HG02884 (cell line): ENCODE data around the gene CNTNAP2.

Experiments used
- ATAC-seq: cut with Tn5 transposase; IDR thresholded peaks from one replicate; pipeline ENCODE4 v1.9.1; 2021; ENCODE audit warnings: mild to moderate bottlenecking, moderate library complexity; ENCODE audit not compliant: unreplicated experiment

The CNTNAP2 gene

DNA sequence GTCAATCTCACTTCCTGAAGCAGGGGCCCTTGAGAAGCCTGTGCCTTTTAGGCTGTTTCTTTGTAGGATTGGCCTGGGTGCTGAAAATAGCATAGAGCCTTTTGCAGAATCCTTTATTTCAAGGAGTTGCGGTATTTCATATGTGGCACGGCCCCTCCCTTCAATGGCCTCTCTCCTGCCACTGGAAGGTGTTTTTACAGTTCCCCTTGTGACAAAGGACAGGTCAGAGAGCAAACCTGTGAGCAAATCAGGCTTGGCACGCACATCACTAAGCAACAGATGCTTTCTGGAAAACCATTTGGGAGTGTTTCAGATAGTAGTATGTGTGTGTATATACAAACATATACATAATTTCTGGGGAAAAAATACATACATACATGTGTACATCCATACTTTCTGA is 2085.4 kb downstream of the CNTNAP2 start:
- ATAC-seq: no peak

DNA sequence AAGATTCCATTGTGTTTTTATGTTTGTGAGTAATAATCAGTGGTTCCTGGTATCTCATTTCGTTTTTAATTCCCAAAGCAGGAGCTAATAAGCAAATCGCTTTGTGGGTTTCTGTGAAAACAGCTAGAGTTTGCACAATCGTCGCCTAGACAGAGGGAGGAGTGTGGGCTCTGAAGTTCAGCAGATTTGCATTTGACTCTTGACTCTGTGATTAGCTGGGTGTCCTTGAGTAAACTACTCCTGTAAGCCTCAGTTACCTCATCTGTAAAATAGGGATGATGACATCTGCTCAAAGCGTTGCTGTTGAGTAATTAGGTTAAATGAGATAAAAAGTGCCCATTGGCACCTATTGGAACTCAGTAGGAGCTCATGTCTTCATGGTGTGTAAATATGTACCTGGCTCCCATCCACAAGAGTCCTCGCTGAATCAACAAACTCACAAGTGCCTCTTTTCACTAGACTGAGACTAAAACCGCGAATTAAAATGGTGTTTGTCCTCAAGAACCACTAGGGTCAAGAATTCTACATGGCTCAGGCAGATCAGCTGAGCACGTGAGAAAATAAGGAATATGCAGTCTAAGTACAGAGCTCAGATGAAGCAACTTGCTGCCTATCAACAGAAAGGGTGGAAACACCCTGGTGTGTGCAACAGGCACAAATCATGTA is 2088.2 kb downstream of the CNTNAP2 start:
- no peak for ATAC-seq

DNA sequence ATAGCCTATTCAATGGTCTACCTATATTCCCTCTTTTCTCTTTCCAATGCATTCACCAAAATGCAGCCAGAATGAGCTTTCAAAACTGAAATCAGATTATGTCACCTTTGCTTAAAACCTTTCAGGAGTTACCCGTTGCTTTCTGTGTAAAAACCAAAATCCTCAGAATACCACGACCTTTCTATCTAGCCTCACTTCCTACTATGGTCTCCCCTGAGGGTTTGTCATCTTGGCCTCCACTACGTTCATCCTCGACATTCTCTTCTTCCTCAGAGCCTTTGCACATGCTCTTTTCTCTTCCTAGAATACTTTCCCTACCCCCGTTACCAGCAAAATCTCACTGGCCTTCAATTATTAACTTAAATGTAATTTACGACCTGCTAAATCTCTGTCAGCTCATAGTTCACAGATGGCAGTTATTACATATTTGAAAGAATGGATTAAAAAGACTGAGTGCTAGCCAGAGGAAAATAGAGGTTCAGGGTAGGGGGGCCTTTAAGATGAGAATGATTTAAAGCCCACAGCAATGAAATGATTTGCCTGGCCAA is 2093.1 kb downstream of the CNTNAP2 start:
- ATAC-seq: no peak

DNA sequence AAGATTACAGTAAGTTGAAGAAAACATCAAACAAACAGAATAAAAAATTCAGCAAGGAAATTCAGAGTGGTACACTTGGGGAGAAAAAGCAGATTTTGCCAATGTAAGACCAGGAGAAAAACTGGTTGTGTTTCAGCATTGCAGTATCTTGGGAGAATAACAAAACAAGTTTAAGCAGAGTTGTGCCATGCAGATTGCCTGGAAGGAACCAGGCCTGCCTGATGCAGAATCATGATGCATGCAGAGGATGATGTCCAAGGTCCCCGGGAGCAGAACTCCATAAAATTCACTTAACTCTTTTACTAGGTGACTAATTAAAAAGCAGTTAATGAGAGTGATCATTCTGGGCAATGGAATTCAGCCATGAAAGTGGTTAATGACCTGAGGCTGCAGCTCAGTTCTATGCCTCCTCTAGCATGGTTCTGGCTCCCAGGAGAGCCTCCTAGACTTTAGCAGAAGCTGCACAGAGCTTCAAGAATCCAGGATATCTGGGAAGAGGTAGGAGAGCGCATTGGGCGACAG is 2094.3 kb downstream of the CNTNAP2 start:
- no peak for ATAC-seq

DNA sequence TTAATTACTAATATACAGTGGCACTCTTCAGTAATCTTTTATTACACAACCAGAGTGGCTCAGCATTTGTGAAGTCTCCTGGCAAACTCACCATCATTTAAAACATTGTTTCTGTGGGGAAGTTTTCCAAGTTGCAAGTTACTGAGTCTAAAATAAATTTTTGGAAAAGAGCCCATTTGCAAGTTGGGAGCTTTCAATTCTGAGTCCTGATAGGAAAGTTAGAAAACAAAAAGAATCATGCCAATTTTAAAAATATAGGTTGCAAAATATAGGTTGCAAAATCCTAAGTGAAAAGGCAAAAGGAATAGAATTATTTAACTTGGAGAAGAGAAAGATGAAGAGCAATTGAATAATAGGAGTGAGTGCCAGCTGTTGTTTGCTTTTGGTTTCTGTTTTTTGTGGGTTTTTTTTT is 2095.1 kb downstream of the CNTNAP2 start:
- ATAC-seq: no peak

DNA sequence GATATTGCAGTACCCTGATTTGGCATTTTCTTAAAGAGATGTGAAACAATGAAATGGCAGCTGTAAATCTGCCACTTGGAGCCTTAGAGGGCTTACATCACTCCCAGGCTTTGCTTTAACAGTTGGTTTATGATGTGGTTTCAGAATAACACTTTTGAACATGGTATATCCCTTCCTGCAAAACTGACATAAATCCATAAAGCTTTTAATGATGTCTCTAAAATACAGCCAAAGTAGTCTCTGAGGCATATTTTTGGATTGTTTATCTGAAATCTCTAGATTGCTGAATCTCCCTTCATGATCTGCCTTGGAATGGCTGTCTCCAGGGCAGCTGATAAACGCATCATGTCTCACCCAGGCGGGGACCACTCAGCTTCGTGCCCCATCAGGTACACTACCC is 2096.1 kb downstream of the CNTNAP2 start:
- no peak for ATAC-seq

DNA sequence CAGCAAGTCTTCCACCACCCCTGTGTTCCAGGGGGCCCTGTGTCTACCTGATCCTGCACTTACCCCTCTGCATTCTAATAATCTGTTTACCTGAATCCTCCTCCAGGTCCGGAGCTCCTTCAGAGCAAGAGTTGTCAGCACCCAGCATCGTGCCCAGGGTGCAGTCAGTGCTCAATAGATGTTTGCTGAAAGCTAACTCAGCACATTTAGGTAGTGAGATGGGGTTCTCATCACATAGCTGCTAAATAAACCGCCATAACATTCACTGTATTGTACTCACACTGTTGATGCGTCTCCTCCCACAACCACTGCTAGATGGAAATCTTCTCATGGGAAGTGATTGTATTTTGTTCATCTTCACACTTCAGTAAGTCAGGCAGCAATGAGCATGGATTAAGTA is 2097.5 kb downstream of the CNTNAP2 start:
- ATAC-seq: no peak

DNA sequence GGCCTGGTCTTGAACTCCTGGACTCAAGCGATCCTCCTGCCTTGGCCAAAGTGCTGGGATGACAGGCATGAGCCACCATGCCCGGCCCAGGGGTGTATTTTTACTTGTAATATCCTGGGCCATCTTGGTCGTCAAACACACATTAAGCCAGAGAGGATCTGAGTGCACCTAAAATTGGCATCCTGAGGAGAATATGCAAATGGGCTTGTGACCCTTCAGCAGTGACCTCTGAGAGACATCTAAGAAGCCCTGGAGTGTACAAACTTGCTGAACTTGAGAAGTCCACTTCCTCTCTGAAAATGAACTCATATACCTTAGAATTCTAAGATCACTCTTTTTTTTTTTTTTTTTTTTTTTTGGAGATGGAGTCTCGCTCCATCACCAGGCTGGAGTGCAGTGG is 2102.0 kb downstream of the CNTNAP2 start:
- no peak for ATAC-seq

DNA sequence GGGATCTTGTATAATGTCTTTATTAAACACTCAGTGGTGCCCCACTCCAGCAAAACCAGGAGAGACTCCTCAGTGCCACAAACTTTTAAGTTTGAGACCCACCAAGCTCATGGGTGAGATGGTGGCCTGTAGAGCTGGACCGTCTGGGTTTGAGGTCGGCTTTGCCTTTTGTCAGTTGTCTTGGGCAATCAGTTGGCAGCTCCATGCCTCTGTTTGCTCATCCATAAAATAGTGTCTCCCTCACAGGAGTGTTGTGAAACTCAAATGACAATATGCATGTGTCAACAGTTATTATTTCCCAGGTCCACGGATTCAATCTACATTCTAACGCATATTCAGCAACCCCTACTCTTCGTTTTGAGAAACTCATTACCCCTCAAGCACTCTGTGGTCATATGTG is 2106.1 kb downstream of the CNTNAP2 start:
- no peak for ATAC-seq

DNA sequence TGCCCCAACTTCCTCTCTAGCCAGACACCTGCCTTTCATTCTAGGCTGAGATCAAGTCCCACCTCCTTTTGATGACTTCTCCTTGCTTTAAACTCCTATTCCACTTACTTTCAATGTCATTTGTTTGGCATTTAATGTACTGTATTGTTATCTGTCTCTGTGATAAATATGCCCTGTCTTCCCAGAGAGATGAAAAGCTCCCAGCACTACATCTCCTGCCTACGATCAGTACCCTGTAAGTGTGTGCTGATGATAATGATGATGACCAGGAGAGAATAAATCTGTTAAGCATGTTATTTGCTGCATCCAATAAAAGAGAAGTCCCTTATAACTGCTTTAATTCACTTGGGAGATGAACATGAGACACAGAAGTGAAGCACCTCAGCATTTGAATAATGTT is 2106.6 kb downstream of the CNTNAP2 start:
- no peak for ATAC-seq

DNA sequence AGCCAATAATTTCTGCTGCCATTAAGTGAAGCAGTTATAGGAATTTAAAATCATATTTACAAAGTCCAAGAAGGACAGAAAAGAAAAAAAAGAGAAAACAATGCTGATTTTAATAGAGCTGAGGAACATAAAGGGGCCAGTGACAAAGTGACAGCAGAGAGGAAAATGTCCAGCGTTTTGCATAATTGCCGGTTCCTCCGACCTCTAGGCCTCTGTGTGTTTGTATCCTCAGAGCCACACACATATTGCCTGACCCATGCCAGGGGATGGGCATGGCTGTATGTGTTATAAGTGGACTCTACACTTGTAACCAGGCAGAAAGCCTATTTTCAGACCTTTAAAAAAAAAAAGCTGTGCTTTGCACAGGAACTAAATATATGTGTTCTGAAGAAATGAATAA is 2107.1 kb downstream of the CNTNAP2 start:
- no peak for ATAC-seq

DNA sequence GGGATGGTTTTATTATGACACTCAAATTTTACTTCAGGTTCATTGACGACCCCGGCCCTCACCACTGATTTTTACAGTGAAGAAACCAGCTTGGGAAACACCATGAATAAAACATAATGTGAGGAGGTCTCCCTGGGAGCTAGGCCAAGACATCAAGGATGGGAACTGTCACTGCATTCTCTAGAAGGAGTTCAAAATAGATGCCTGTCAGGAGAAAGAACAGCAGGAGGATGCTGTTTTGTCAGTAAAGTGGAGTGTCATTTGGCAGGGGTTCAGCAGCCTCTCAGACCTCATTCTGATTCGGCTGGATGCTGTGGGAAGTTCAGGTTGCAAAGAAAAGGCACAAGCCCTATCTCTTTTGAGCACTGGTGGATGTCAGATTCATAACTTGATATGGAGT is 2113.7 kb downstream of the CNTNAP2 start:
- ATAC-seq: no peak

DNA sequence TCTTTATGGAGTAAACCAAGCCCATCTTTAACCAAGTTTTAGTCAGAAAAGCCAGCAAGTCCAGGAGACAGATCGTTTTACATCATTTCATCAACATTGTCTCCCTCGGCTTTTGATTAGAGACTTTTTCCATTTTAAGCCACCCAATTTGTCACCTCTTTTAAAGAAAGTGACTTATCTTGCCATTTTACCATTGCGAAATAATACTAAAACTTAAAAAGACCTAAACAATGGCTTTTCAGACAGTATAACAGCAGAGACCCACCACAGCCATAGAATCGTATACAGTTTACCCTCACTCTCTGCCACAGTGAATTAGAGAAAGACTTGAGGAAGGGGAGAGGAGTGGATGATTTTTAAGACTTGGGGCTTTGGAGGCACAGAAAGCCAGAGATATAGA is 2114.3 kb downstream of the CNTNAP2 start:
- ATAC-seq: no peak

DNA sequence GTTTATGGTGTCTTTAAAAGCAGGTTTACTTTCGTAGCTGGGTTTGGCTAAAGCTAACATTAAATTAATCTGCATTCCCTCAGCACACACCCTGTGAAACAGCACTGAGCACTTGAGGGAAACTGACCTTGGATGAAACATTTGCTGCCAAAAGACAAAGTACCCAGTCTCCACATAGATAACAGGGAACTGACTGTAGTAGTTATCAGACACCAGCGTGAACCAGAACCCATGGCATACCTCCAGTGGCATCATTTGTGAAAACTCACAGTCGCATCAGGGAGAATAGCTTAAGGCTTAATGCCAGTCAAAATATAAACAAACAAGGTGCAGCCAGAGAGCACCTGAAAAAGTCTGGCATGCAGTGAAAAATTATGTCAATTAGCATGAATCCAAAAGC is 2116.2 kb downstream of the CNTNAP2 start:
- ATAC-seq: no peak

DNA sequence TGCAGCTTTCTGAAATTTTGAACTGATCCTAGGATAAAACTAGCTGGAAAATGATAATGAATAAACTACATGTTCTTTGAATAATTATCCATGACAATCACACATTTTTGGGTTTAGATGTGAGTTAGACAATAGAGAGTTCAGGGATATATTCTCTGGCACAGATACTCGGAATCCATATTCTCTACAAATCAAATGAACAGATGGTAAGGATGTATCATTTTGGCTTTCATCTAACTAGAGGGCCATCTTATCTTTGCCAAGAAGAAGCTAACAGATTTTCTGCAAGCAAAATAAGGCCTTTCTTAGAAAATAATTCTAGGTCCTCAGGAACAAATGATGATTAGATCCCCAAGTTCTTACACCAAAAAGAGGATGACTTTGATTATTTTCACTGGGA is 2118.1 kb downstream of the CNTNAP2 start:
- no peak for ATAC-seq

DNA sequence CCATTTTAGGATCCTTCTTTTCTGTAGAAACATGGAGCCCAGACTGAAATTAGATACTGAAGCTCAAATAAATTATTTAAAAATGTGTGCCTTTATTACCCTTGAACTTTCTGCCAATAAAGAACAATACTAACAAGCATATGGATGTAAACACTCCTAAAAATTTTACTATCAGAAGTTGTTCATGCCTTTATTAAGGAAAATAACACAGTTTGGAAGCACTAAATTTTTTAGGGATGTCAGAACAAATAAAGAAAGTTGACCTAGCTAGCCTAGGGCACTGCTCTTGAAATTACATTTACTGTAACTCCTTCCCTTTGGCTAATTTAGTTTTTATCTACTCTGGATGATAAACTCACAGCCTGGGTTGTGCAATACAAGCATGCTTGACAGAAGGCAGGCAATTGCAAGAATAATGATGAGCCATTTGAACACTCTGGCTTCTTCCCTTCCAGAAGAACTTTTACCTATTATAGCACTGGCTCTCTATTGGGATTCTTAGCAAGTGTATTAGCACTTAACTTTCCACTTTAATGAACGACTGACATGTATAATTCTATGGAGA is 2122.2 kb downstream of the CNTNAP2 start:
- no peak for ATAC-seq

DNA sequence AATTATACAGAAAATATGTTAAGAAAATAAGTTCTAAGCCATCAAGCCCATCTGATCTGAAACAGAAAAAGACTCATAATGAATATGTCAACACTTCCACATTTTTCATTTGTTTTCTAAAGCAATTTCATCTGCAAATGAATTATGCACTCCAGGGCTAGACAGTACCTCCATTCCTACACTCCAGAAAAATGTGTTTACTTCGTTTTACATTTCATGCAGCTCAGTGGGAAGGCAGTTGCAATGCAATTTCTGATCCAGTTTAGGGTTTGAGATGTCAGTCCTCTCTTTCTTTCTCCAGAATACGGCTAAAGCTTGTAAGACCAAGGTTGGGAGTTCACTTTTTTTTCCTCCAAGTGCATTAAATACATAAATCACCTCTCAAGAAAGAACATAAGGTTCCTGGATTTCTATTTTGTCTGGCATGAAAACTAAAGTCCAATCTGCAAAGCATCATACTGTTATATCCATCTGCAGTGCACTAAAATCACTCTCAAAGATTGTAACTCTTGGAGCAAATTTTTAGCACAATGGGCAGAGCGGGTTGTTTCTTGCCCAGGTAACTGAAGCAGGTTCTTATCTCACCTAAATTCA is 2125.2 kb downstream of the CNTNAP2 start:
- no peak for ATAC-seq

DNA sequence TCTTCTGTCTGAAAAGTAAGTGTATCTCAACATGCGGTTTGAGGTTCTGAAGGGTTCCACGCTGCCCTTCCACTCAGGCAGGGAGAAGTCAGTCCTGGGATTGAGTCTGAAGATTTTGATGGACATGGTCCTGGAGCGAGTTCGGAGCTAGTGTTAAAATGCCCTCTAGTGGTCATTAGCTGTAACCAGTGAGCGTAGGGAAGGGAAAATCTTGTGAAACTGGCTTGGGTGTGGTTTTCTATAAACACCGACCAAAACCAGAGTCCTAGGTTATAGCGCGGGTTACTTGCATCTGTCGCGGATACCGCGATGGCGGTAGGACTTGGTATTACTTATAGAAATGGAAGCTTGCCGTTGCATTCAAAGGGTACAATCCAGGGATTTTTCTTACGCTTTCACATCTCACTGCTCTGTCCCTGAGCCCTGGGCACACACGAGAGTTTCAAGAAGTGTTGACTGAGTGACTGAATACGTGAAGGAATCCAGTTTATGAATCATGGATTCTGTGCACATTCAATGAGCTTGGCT is 2125.8 kb downstream of the CNTNAP2 start:
- ATAC-seq: peak; percentile 89

DNA sequence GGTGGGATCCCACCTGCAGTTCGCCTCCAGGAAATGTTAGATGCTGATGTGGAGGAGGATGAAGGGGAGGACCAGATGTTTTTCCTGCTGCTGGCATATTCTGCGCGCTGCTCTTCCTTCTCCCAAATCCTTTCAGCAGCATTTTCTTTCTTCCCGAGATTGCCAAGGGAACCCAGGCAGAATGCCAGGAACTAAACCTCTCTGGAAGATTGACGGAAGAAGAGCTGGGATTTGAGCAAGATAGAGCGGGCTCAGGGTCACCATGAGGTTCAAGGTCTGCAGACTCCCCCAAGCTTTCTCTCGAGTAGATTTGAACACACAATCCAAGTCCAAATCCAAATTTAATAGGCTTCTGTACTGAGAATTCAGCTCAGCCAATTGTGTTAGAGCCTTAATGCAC is 2128.8 kb downstream of the CNTNAP2 start:
- no peak for ATAC-seq

DNA sequence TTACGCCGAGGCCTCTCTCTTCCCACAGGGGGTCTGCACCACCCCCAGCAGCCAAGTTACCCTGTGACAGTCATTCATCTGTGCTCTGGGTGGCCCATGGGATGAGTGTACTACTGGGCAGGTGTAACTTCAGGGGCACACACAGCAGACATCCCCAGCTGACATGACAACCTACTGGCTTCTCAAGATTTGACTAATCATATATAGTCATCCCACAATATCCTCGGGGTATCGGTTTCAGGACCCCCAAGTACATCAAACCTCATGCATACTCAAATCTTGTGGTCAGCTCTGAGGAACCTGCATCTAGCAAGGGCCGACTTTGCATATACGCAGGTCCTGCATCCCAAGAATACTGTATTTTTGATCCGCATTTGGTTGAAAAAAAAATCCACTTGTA is 2137.0 kb downstream of the CNTNAP2 start:
- ATAC-seq: peak; percentile 98

DNA sequence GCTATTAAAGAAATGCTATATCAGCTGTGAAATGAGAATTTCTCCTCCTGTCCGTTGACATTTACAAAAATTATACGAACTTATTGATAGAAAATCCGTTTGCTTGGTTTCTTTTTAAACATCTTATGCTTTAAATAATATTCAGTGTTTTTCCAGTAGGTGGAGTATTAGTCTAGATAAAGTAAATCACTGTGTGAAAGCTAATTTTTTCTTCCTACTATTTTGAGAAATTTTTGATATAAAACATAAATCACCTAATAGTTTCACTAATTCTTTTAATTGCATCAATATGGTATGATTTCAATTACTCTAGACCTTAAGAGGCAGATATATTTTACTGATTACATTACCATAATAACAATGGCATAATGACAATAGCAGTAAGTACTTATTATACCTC is 2138.7 kb downstream of the CNTNAP2 start:
- ATAC-seq: no peak

DNA sequence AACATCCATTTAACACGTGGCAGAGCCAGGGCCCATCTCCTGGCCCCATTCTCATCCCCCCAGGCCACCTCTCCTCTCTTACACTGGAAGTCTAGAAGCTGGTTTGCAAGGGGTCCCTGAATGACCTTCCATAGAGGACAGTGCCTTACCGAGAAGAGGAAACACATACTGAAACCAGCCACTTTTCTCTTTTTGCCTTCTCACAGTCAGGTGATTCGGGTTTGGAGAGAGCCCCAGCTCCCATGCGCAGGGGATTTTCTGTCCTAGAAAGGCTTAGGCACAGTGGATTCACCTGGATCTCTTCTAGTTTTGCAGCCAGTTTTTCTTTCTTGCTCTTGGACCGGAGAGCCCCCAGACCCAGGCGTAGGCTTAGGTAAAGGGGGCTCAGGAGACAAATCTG is 2139.8 kb downstream of the CNTNAP2 start:
- peak; percentile 39 for ATAC-seq
